ENCODE measurements around the gene CFAP65.

The CFAP65 gene

GRCh38 chr2:219003979-219004378, 37.3 kb downstream of the CFAP65 start:
- DNase-seq = no peak

DNA sequence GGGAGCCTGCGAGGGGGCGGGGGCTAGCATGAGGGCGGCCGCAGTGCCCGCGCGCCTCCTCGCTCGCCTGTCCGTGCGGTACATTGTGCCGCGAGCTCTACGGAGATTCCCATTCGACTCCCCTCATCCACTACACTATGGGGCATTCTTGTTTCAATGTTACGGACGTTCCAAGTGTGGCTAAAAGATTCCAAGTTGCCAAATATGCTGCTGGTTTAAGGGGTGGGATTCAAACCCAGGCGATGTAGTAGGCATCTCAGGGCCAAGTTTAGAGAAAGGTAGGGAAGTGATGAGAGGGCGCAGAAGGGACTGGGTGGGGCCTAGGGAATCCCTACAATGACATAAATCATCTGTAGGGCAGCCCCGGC, 38.1 kb downstream of the CFAP65 start:
- DNase-seq = no peak

DNA sequence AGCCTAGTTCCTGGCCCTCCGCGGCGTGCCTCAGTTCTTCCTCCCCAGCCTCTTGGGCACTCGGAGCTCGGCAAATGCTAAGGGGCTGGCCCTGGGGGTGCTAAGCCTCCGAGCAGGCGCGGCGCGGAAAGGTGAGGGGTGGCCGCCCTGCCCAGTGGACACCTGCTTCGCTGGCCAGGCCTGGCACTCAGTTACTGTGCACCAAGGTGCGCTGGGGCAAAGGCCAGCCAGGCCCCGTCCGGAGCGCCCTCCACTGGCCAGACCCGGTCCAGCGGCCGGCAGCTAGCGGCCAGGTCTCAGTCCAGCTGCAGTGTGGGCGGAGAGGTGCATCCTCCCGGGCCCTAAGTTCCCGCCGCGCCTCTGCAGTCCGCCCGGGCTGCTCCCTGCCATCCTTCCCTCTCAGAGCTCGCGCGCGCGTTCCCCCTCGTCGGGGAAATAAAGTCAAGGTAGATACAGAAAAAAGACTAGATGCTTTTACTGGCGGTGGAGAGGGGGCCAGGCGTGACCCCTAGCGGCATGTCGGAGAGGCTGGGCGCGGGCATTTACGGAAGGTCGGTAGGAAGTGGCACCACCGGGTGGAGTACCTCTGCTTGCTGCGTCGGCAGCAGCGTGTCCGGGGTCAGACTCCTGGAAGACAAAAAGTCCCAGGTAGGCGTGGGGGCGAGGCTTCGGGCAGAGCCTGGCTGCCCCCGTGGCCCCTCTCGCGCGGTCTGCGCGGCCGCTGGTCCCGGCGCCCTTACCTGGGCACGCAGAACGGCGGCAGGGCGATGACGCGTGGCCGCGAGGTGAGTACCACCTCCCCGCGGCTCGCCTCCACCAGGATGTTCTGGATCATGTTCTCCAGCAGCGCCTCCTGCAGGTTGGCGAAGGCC, 38.7 kb downstream of the CFAP65 start:
- peak; percentile 63 for DNase-seq

- DNase-seq = peak; percentile 45
Observed at GRCh38 chr2:219001577-219002394, 39.5 kb downstream of the CFAP65 start.

GRCh38 chr2:219001100-219001576, 40.2 kb downstream of the CFAP65 start:
- no peak for DNase-seq

DNA sequence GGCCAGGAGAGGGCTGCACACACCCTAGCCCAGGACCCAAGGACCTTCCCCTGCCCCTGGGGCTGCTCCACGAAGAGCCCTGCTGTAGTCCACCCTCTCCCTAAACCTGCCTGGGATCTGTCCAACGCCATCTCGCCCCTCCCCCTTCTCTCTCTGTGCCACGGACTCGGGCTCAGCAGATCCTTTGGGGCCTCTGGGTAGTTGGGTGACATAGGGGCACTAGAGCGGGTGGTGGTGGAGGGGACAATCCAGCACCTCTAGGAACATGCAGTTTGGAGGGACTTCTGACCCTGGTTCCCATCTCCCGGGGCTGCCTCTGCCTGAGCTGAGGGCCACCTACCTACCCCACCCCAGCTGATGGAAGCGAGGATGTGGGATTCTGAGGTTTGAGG, 40.8 kb downstream of the CFAP65 start:
- DNase-seq = no peak

DNA sequence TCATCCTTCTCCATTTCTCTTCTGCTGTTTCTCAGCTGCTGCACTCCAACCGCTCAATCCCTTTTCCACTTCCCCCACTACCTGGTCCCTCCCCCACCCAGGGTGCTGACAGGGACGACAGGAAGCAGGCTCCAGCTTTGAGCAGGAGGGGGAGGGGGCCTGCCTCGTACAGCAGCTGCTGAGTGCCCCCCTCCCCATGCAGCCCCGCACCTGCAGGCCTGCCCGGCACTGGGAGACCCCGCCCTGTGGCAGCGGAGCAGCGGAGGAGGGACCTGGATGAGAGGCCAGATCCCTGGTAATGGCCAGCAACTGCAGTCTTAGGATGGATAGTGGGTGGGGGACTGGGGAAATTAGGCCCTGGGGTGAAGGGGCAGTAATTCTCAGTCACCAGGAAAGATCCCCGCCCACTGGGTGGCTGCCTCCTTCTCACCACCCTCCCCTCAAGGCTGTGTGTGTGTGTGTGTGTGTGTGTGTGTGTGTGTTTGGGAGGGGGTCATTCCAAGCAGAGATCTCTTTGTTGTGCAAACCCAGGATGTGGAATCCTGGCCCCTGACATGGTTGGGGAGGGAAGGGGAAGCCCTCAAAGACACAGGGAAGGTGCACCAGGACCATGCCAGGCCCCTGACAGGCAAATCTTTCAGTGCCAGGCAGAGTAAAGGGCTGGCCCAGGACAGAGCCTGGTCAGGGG, 41.3 kb downstream of the CFAP65 start:
- no peak for DNase-seq

DNA sequence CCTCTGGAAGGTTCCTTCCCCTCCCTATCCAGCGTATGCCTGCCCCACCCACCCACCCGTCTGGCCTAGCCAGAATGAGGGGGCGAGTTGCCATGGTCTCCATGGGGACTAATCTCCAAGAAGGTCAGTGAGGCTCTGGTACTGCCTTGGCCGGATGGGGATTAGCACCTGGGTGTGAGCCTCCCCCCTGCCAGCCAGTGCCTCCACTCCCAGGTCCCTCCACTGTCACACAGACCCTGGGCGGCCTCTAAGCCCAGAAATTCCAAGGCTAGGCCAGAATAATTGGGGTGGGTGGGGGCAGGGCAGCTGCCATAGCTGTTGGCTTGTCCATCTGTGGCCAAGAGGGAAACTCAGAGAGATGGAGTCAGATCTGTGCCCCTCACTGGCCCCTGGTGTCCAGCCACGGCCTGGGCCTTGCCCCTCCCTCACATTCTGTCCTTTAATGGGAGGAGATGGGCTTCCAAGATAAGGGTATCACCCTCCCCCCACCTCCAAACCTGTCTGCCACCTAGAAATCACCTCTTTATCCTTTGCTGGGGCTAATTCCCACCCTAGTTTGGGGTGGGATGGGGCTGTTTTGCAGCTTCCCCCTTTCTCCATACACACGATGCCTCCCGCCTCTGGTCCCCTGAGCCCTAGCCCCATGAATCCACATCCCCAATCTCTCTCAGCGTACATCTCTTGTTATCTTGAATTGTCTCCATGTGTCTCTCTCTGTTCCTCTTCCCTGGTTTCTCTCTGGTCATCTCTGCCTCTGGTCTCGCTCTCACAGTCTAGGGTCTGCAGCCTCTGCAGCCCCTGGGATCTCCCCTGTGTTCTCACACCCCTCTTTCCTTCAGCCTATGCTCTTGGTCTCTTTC, 42.1 kb downstream of the CFAP65 start:
- DNase-seq = no peak

- no peak for DNase-seq
Observed at GRCh38 chr2:218998414-218999002, 42.8 kb downstream of the CFAP65 start.

DNA sequence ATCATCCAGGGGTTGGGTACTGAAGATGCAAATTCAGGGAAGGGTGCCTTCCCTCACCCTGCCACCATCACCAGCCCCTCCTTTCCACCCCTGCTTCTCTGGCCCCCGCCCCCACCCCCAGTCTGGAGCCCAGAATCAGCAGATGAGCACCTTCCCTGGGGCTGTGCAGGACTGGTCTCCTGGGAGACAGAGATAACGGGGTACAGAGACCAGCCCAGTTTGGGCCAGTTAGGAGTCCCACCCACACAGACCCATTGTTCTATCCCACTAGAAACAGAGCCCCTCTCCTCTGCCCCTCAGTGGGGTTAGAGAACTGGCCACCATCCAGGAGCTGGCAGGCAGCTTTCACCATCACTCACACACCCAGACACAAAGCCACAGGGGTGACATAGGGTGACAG, 43.6 kb downstream of the CFAP65 start:
- DNase-seq = no peak

DNA sequence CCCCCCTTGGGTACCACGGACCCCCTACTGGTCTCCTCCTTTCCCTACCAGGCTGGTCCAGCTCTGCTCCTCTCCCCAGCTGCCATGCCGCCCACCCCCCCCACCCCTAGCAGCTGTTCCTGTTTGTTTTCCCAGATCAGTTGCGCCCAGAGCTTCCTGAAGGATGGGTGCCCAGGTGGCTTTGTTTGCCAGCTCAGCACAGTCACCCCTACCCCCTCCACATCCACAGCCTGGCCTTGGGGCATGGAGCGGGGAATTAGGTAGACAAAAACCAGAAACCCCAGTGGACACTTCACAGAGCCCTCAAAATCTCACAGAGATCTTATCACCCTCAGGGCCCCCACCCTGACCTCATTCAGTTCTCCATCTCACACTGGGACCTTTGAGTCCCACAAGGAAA, 44.4 kb downstream of the CFAP65 start:
- DNase-seq = no peak

DNA sequence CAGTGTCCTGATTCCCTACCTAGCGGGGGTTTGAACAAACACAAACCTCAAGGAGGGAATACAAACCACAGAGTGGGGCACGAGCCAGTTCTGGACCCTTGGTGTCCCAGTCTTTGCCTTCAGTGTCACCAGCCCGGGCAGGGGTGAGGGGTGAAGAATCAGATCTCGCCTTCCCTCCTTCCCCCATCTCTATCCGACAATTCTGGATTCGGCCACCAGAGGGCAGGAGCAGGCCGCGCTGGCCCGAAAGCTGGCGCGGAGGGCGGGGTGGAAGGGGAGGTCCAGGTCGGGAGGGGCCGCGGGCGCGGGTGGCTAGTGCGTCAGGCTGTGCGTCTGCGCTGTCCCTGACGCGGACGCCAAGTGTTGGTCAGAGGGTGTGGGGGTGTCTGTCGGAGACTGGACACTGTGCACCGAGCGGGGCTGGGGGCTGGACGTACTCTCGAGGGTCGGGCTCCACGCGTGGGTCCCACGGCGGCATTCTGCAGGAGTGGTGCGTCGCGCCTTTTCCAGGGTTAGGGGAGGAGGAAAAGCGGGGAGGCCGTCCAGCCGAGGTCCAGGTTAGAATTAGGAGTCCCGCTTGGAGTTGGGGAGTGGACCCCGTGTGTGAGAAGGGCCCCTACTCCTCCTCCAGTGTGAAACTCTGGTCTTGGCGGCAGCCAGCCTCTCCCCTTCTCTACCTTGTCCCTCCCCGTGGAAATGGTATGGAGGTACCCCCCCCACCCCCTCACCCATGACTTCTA, 45.2 kb downstream of the CFAP65 start:
- peak; percentile 82 for DNase-seq

DNA sequence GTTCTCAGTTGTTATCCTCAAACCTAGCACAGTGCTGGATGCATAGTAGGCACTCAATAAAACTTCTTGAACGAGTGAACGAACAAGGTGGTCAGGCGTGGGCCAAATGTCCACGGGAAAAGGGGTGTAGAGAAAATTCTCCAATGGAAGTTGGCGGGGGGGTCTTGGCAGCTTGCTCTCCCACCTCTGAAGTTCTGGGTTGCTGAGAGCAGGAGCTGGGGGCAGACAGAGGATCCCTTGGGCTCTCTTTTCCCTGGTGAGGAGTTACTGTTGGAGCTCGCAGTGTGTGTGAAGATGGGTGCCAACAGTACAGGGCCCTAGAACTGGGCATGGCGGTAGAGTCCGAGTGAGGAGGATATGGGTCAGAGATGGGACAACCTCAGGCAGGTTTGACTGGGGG, 45.8 kb downstream of the CFAP65 start:
- no peak for DNase-seq

- no peak for DNase-seq
Observed at GRCh38 chr2:218993345-218994315, 47.7 kb downstream of the CFAP65 start, which contains the start of gene CRYBA2. Gene CRYBA2, minus strand, starts transcription at chr2:218993422. Its CDS starts 246 bp downstream, at chr2:218993176.

- DNase-seq = no peak
Observed at GRCh38 chr2:218992703-218993344, 48.5 kb downstream of the CFAP65 start.

DNA sequence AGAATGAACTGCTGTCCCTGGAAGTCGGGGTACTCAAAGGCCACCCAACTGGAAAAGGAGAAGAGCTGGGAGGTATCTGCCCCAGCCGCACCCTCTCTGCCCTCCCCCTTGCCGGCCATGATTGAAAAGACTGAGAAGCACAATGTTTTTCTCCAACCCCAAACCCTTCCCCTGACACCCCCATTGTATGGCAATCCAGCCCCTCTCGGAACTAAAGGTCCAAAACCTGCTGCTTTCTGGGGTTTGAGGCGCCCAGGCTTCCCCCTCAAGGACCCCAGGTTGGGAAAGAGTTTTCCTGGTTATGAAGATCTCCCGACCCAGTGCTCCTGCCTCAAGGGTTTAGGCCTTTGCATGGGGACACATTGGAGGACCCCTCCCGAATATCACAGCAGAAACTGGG, 49.1 kb downstream of the CFAP65 start:
- no peak for DNase-seq

- DNase-seq = no peak
Observed at GRCh38 chr2:218991674-218992168, 49.6 kb downstream of the CFAP65 start.

DNA sequence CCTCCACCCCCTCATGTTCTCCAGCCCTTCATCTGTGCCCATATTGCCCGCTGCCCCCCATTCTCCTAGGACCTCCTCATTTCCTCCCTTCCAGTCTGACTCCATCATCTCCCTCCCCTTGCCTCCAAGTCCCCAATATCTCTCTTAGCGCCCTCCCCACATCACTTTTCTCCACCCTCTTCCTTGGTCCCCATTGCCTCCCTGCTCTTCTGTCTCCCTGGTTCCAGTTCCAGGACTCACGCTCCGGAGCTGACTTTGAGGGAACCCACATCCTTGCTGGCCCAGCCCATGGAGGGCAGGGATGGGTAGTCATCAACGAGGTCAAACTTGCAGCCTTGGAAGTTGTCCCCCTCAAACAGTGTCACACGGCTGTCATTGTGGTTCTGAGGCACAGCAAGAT, 50.7 kb downstream of the CFAP65 start:
- no peak for DNase-seq

GRCh38 chr2:218990052-218990451, 51.3 kb downstream of the CFAP65 start:
- no peak for DNase-seq
